SH-SY5Y (cell line): ENCODE measurements around the gene RCAN1.

Experiments
- GATA2 ChIP-seq: IDR thresholded peaks from 2 replicates; pipeline ENCODE4 v1.6.1; 2011; ENCODE audit warnings: mild to moderate bottlenecking, low read depth, low read length
- GATA3 ChIP-seq: IDR thresholded peaks from 2 replicates; pipeline ENCODE4 v1.6.1; 2011; ENCODE audit warnings: low read depth, mild to moderate bottlenecking, low read length, moderate library complexity

GRCh38 chr21:34567604-34568155, 47.2 kb downstream of the RCAN1 start:
- TF ChIP-seq GATA2 (no peak), GATA3 (no peak)
